ENCODE data around the gene CUX1. TPM values are rescaled to one million over a fixed set of nuclear protein-coding genes. Genes with fewer than 3 reads are reported as not detected.

Gene CUX1
- total RNA-seq, 1 donor from 2014 or later = 56.5 TPM

GRCh38 chr7:101912716-101913110 lies 95.3 kb downstream of the CUX1 start:
- peaks cover 21% of the 10 kb centered on the region for H3K27me3 Mint-ChIP-seq (ENCODE audit: unreplicated experiment)
- H3K27ac Mint-ChIP-seq (ENCODE audit: unreplicated experiment) = peak overlapping the region; percentile 96
- peaks cover 19% of the 10 kb centered on the region for H3K9me3 Mint-ChIP-seq (ENCODE audit: unreplicated experiment)
- H3K4me1 Mint-ChIP-seq (ENCODE audit: low read depth, unreplicated experiment) = peaks cover 43% of the 10 kb centered on the region
- H3K36me3 Mint-ChIP-seq (ENCODE audit: unreplicated experiment) = peaks cover 5% of the 10 kb centered on the region
- peak overlapping the region; percentile 49 for H3K4me3 Mint-ChIP-seq (ENCODE audit: unreplicated experiment)
- no peak for TF ChIP-seq CTCF (IDR thresholded peaks at IDR 0.05; ENCODE audit: partially characterized antibody, unreplicated experiment)
- DNase-seq = no peak

- DNase-seq = no peak
- H3K27me3 Mint-ChIP-seq (ENCODE audit: unreplicated experiment) = peaks cover 21% of the 10 kb centered on the region
- H3K36me3 Mint-ChIP-seq (ENCODE audit: unreplicated experiment) = peaks cover 5% of the 10 kb centered on the region
- no peak for TF ChIP-seq CTCF (IDR thresholded peaks at IDR 0.05; ENCODE audit: partially characterized antibody, unreplicated experiment)
- peak overlapping the region; percentile 56 for H3K4me3 Mint-ChIP-seq (ENCODE audit: unreplicated experiment)
- peaks cover 20% of the 10 kb centered on the region for H3K9me3 Mint-ChIP-seq (ENCODE audit: unreplicated experiment)
- peak overlapping the region; percentile 96 for H3K27ac Mint-ChIP-seq (ENCODE audit: unreplicated experiment)
- peaks cover 43% of the 10 kb centered on the region for H3K4me1 Mint-ChIP-seq (ENCODE audit: low read depth, unreplicated experiment)
Measured at GRCh38 chr7:101913247-101913721, 95.9 kb downstream of the CUX1 start.

- no peak for DNase-seq
- Mint-ChIP-seq H3K36me3 (ENCODE audit: unreplicated experiment) (peaks cover 5% of the 10 kb centered on the region), H3K9me3 (ENCODE audit: unreplicated experiment) (peaks cover 20% of the 10 kb centered on the region), H3K27ac (ENCODE audit: unreplicated experiment) (peak overlapping the region; percentile 94), H3K4me3 (ENCODE audit: unreplicated experiment) (peak overlapping the region; percentile 56), H3K4me1 (ENCODE audit: low read depth, unreplicated experiment) (peaks cover 43% of the 10 kb centered on the region), H3K27me3 (ENCODE audit: unreplicated experiment) (peaks cover 21% of the 10 kb centered on the region)
- no peak for TF ChIP-seq CTCF (IDR thresholded peaks at IDR 0.05; ENCODE audit: partially characterized antibody, unreplicated experiment)
Measured at GRCh38 chr7:101913851-101914250, 96.4 kb downstream of the CUX1 start.

- Mint-ChIP-seq H3K4me3 (ENCODE audit: unreplicated experiment) (peak overlapping the region; percentile 10), H3K36me3 (ENCODE audit: unreplicated experiment) (peaks cover 5% of the 10 kb centered on the region), H3K27ac (ENCODE audit: unreplicated experiment) (peak overlapping the region; percentile 92), H3K4me1 (ENCODE audit: low read depth, unreplicated experiment) (peaks cover 48% of the 10 kb centered on the region), H3K9me3 (ENCODE audit: unreplicated experiment) (peaks cover 24% of the 10 kb centered on the region), H3K27me3 (ENCODE audit: unreplicated experiment) (peaks cover 25% of the 10 kb centered on the region)
- no peak for TF ChIP-seq CTCF (IDR thresholded peaks at IDR 0.05; ENCODE audit: partially characterized antibody, unreplicated experiment)
- DNase-seq = peak; percentile 69
Measured at GRCh38 chr7:101915000-101915399, 97.6 kb downstream of the CUX1 start.

- TF ChIP-seq CTCF (IDR thresholded peaks at IDR 0.05; ENCODE audit: partially characterized antibody, unreplicated experiment) = no peak
- Mint-ChIP-seq H3K27ac (ENCODE audit: unreplicated experiment) (peak overlapping the region; percentile 92), H3K27me3 (ENCODE audit: unreplicated experiment) (peaks cover 25% of the 10 kb centered on the region), H3K36me3 (ENCODE audit: unreplicated experiment) (peaks cover 5% of the 10 kb centered on the region), H3K4me1 (ENCODE audit: low read depth, unreplicated experiment) (peaks cover 48% of the 10 kb centered on the region), H3K9me3 (ENCODE audit: unreplicated experiment) (peaks cover 22% of the 10 kb centered on the region), H3K4me3 (ENCODE audit: unreplicated experiment) (no peak overlapping the region)
- DNase-seq = no peak
Measured at GRCh38 chr7:101916041-101916800, 98.8 kb downstream of the CUX1 start.
